NCI-H1694 (cell line): ENCODE results near the gene PLXNA2.

Source experiments
- DNase-seq: peaks from one replicate; lab custom pipeline; 2025; lab: John Stamatoyannopoulos, UW

The PLXNA2 gene

DNA sequence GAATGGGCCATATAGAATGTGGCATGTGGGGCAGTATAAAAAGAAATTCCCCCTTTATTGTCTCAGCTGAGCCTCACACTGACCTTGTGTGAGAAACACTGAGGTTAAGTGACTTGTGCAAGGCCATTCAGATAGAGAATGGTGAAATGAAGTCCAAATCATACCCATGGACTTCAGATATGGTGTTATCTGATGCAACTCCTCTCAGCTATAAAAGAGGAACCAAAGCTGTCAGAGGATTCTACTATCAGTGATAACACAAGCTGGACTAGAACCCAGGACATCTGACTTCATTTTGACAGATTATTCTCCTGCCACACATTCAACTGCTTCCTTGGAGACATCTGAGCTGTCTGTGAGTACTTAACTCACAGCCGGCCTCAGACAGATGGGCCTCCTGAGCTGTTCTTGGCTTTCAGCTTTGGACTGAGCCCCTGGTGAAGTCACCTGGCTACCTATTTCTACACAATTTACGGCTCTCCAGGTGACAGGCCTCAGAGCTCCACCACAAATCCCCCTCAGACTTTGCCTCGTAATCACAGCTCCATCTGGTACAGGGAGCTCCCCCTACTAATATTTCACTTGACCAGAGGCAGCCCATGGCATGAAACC, 104.6 kb downstream of the PLXNA2 start:
- DNase-seq = no peak

DNA sequence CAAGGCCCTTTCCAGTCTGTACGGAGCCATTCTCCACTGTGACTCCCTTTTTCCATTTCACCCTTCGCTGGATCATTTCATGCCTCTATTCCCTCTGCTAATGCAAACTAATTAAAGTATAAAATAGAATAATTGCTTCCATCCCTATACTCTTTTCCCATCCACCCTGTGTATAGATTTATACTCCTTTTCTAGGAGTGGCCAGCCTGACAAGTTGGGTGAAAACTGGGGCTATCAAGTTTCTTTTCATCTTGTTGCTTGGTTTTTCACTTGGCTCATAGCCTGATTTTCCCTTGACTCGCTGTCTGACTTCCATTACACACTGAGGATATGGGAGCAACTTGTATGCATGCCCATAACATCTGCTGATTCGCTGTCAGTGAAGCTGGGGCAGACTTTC, 107.0 kb downstream of the PLXNA2 start:
- DNase-seq = peak; percentile 78

DNA sequence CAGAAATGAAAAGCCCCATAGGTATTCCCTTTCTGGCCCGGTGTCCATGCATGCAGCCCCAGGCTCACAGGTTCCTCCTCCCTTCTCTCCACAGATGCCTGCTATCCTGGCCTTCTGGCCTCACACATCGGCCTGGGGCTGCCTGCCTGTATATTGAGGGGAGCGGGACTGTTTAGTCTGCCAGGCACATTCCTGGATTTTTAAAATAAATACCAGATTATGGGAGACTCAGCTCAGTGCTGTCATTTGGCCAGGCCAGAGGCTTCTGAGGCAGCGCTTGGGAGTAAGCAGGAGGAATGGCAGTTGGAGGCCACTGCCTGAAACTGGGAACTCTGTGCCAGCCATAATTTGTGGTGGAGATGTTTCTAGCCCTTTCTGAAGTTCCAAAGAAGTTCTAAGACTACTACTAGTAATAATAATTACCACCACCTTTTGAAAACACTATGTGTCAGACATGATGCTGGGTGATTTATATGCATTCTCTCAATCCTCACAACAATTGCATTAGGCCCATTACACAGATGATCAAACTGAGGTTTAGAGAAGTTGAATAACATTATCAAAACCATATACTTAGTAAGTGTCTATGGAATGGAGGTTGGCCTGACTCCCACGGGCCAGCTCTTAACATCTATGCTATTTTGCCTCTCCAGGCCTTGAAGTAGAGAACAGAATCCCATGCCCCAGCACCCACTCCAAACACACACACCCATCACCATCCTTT, 107.6 kb downstream of the PLXNA2 start:
- no peak for DNase-seq

DNA sequence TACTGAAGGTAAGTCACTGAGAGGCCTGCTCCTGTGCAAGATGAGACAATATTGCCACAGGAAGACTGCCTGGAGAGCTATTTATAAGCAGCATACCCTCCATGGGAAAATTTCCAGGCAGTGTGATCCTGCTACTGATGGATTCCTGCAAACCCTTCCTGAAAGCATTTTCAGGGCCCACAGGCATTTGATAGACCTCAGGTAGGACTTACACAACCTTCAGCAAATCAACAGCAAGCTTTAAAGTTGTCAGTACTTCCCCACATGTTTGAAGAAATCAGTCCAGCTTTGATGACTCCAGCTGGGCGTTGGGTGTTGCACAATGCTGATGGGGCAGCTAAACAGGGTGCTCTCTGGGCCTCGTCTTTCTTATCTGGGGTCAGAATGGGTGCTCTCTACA, 108.8 kb downstream of the PLXNA2 start:
- no peak for DNase-seq

DNA sequence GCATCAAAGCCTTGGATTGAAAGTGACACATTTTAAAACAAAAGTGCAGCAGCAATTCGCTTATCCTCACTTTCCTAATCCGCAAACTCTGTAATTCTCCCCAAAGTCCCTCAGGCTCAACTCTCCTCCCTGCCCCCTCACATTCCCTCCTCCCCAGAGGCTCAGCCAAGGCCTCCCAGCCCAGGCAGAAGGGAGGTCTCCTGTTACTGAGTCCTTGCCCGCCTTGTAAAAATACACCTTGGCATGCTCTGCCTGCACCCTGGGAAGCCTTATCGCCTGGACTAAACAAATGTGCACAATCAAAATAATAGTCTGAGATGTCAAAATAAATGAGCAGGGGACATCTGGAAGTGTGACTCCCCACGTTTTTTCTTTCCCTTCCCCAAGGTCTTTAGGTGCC, 109.7 kb downstream of the PLXNA2 start:
- no peak for DNase-seq

DNA sequence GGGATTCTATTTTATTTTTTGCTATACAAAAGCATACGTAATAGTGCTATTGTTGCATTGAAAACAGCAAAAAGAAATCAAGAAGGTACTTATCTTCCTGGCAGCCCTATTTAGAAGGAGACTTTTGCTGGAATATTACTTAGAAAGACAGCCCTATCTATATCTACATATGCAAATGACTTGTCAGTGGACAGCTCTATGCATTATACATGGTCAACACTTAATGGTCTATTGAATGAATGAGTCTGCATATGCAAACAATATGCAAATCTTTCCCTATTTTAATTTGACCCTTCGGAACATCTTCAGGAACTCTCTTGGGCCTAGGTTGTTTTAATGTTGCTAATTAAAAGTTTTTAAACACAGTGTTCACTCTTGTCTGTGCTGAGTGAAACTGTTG, 110.8 kb downstream of the PLXNA2 start:
- no peak for DNase-seq

DNA sequence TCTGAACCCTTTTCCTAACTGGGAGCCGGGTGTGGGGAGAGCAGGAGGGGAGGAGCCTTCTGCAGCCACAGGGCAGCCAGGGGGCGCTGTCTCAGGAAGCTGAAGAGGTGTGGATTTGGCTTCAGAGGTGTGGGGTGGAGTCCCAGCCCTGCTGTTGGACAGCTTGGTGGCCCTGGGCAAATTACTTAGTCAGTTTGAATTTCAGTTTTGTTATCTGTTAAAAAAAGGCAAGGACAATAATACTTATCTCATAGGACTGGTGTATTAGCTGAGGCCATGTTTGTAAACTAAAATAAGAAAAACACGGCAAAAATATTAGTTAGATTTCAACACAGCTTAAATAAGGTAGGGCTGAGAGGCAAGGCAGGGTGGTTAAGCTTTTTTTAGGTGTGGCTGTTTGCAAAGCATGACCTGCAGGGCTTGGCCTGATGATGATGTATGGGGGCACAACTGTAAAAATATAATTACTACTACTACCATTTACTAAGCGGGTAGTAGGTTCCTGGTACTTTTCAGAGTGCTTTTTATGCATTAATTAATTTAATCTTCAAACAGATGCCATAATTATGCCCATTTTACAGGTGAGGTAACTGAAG, 111.8 kb downstream of the PLXNA2 start:
- DNase-seq = peak; percentile 26

DNA sequence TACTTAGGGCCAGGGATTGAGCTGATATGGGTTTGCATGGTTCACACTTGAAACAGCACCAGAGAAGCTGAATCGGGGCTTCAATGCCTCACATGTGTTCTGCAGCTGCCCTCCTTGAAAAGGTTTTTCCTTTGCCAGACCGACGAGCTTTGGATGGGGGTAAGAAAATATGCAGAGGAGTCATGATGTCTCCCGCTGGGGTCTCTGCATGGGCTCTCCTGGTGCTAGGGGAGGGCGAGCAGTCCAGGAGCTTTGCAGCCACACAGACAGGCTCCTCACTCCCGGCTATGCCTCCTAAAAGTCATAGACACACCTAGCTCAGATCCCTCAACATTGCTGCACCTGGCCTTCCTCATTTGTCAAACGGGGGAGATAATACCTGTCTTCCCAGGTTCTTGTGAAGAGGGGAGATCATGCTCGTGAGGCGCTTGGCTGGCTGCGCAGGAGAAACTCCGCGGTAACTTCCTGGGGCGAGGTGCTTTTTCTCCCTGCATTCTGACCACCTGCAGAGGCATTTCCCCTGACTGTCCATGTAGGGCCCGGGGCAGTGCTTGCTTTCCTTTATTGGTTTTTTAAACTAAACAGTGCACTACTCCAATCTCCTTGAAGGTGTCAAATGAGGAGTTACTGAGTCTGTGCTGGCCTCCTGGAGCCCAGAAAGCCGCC, 112.4 kb downstream of the PLXNA2 start:
- DNase-seq = no peak

DNA sequence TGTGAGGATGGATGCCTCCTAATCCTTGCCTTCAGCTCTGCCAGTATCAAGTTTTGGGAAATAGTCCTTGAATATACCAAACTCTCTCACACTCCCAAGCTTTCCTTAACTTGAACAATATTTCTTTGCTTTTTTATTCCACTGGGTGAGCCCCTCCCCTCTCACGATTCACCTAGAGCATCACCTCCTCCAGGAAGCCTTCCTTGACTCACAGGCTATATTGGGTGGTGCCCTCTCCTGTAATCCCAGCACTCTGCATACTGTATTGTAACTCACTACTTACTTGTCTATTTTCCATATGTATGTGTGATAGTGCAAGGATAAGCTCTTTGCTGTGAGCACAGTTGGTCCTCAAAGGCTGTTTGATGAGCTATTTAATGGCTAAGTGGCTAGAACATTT, 114.7 kb downstream of the PLXNA2 start:
- DNase-seq = no peak

DNA sequence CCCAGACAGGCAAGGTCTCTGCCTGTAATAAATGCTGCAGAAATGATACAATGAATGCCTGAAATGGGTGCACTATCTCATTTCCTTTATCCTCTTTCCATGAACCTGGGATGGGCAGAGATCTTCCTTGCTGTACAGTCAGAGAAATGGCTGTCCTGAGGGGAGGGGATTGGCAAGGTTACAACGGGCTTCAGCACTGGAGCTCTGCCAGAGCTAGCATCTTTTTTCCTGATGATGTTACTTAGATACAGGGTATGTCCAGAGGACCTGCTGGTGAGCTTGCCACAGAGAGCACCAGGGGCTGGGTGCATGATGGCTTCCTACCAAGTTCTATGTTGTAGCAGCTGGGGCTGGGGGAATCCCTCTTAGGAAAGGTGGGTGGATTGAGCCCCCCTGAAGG, 115.1 kb downstream of the PLXNA2 start:
- no peak for DNase-seq

DNA sequence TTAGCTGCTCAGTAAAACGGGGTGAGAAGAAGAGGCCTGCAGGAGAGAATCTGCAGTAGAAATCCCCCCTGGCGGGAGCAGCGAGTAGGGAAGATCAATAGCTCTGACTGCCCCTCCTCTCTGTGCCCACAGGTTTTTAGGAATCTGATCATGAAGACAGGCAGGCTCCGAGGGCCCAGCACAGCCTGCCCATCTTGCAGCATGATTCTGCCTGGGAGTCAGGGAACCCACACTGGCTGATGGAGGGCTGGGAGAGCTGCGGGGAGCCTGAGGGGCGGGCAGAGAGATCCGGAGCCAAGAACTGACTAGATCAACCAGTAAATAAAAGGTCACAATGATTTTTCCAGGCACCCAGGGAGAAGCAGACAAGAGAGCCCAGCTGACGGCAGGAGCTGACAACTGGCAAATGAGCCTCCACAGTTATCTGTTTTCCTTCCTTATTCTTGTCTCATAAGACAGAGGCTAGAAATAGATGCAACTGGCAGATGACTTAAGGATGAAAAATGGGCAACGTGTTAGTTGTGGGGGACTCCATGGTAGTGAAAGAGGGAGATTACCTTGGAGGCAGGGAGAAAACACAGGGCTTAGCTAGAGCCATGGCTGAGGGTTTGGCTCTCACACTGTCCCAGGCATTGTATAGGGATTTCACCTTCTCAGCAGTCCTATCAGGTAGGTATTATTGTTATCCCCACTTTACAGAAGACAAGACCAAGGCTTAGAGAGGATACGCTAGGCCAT, 116.2 kb downstream of the PLXNA2 start:
- no peak for DNase-seq

DNA sequence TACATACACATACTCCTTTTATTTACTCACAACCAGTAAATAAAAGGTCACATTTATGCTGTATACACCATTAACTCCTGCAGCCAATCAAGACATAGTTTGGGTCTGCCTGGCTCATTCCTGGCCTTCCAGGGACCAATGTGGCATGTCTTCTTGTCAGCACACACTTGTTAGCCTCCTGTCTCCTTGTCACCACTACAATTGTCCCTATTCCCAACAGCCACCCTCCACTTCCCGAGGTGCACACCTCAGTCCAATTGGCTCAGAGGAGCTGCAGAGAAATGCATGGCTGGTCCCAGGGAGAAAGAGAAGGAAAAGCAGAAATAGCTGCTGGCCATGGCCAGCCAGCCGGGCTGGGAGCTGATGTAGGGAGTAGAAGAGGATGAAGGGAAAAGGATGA, 116.9 kb downstream of the PLXNA2 start:
- no peak for DNase-seq

DNA sequence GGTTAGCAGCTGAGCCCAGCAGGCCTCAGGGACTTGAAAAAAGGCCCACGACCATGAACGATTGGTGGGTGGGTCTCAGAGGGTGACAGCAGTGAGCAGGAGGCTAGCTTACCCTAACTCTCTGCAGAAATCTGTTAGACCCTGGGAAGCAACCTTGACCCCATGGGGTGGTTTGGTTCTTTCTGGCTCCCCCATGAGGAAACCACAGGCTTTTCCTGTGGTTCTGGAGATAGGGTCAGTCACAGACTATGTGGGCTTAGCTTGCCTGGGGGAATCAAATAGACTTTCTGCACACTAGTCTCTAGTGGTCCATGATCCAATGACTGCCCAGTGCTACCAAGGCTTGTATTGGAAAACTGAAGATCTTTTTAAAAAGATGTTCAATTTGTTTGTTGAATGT, 118.1 kb downstream of the PLXNA2 start:
- no peak for DNase-seq

DNA sequence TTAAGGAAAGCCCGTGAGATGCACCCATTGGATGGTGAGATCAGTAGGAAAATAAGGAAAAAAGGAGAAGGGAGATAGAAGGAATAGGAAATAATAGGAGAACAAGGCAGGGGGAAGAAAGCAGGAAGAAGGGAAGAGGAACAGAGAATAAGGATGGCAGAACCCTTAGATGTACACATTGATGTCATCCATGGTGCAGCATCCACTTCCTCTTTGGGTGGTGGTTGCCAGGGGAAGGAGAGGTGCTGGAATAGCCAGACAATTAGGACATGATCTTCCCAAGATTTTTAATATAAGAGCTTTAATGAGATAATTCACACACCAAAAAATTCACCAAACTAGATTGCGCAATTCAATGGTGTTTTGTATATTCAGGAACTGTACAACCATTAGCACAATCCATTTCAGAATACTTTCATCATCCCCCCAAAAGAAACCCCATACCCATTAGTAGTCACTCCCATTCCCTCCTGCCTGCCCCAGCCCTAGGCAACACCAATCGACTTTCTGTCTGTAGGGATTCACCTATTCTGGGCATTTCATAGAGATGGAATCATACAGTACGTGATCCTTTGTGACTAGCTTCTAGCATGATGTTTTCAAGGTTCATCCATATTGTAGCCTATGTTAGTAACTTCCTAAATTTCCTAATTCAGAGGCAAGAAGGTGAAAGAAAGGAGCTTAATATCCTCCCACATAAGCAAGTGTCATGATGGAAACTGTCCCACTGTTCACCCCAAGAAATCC, 121.4 kb downstream of the PLXNA2 start:
- DNase-seq = no peak

DNA sequence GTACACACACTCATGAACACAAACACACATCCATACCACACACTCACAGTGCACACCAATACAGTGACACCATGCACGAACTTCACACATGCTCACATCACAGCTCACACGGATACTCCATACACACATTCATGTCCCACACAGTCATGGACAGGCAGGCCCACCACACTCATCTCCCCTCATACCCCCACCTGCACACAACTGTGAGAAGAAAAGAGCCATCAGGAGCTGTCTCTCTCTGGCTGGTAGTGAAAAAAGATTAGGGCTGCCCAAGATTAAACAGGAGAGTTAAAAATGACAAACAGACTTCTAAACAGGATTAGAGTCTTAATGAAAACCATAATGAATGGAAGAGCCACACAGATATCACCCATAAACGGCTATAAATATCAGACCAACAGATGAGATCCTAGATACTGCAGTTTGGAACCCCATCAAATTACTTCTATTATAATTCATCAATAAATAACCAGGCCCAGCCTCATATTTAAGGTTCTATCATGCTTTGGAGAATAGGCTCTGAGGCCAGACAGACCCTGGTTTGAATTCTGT, 122.3 kb downstream of the PLXNA2 start:
- DNase-seq = no peak

DNA sequence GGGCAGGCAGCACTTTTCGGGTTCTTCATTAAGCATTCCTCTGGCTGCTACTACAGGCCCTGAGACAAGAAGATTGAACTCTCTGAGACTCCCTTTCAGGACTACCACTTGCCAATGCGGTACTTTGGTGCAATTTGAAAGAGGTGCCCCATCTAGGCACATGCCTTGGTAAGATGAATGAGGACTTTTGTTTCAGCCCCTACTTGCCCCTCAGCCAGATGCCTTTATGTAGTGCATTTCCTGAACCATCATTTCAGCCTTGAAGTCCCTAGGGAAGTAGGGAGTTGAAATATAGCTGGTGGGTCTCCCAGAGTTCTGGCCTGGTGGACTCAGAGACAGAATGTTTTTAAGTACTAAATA, 123.8 kb downstream of the PLXNA2 start:
- no peak for DNase-seq

DNA sequence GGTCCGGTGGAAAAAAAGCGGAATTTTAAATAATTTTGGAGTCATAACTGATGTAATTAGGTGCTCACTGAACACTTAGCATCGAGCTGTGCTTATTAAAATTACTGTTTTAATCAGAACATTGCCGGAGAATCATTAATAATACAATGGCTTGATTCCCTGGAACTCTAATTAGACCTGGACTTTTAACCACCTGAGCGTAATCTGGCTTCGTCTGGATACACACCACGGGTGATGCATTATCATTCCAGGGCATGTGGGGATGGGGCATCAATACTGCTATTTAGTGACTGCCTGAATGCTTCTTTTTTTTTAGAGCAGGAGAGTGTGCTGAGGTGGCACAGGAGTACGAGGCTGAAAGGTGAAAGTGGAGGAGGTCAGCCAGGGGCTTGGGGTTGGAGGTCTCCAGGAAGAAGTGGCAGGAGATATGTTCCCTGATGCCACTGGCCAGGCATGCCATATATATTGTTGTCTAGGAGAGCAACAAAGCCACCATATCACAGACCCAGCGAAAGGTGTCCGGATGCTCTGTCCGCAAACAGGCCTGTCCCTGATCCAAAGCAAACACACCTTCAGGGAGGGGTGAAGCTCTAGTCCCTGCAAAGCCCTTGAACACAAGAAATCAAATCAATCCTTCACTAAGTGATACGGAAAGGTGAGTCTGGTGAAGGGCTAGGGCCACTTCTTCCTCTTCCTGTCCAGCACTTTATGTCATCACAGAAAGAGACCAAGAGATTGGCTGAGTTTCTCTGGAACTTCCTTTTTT, 125.2 kb downstream of the PLXNA2 start:
- no peak for DNase-seq

DNA sequence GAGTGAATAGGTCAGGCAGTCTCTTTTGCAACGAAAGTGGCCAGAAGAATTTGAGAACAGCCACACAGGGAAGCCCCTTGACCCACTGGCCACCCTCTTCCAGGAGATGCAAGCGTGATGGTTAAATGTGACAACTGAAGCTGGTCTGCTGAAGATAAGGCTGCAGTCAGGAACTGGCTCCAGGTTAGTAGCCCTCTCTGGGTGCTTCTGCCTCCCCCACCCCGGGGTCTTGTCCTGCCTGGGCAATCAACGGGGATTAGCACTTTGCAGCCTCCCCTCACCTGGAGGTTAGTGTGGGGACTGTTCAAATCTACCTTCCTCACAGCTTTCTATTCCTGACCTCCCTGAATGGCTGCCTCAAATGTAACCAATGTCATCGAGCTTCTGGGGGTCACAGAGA, 125.9 kb downstream of the PLXNA2 start:
- no peak for DNase-seq

DNA sequence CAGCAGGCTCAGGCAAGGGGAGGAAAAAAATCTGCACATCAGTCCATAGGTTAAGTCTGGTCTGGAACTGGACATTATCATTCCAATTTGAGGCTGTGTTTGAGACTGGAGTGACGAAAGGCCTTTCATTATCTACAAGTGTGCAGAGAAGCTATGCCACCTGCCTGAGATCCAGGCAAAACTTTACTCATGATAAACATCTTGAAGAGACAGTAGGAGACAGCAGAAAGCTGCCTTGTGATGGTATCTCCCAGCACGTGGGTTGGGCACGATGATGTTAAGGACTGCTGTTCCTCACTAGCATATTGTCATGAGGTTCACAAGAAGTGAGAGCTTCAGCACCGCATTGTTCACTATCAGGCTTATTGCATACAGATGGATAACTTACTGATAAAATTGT, 126.4 kb downstream of the PLXNA2 start:
- DNase-seq = no peak

DNA sequence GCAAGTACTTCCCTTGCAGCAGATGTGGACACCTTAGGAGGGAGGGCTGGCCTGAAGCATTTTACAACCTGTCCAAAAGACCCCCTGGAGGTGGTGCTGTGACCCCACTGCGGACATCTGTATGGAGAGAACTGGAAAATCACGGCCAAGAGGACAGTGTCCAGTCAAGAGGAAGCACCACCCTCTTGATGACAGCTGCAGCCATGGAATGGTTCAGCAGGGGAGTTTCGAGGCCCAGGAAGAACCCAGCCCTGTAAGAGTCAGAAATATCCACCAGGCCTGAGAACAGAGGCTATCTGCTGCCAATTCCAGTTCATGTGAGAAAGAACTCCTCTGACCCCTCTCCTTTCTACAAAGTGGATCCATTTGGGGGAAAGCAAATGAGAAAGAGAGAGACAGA, 126.8 kb downstream of the PLXNA2 start:
- no peak for DNase-seq
